Pancreas (tissue), 10 donors: ENCODE data around the gene NEK9. TPM values are rescaled to one million over a fixed set of nuclear protein-coding genes. Genes with fewer than 3 reads are reported as not detected.
A peak's percentile ranks its signal among the peaks of the same experiment; 100 is the strongest.

Source experiments
- ATAC-seq, 4 donors: fragments of 200-7000 bp; cut with Tn5 transposase; one replicate each; pipeline versions ENCODE4 v1.8.0 to v1.9.1; 2020; ENCODE audit warnings: mild to moderate bottlenecking in 4 of 4, moderate library complexity in 4 of 4
- DNase-seq, 6 donors: peaks; one replicate each; pipeline ENCODE4 v3.0.0-alpha.2; 2020
- FAIRE-seq: peaks from 2 replicates; lab custom pipeline; 2012; peaks lifted over from hg19 to GRCh38; lab: Jason Lieb, UNC
- H3K27ac ChIP-seq, 4 donors: fragments of 200-600 bp; sonication (generic); 1 replicate in 3 of 4; 2 replicates in 1 of 4; pipeline versions ENCODE4 v1.5.0 to v1.8.0; 2020
- H3K27me3 ChIP-seq, 4 donors: fragments of 200-600 bp; one replicate each; pipeline ENCODE4 v1.8.0; 2021
- H3K36me3 ChIP-seq, 3 donors: fragments of 200-600 bp; sonication (generic) in 1 of 3; one replicate each; pipeline versions ENCODE4 v1.5.0 to v1.8.0; 2020 to 2021
- H3K4me1 ChIP-seq, 3 donors: fragments of 200-600 bp; one replicate each; pipeline ENCODE4 v1.8.0; 2021
- H3K4me3 ChIP-seq, 4 donors: fragments of 200-600 bp; sonication (generic) in 2 of 4; one replicate each; pipeline versions ENCODE4 v1.5.0 to v1.8.0; 2020 to 2021
- H3K9me3 ChIP-seq, 4 donors: fragments of 200-600 bp; one replicate each; pipeline ENCODE4 v1.8.0; 2021
- WGBS, 2 donors: extraction: QIAGEN DNeasy Blood & Tissue Kit; methylation state at CpG; one replicate each; pipeline ENCODE4 v1.1.7; 2013; 5-methylcytosine and 5-hydroxymethylcytosine counted together
- intact Hi-C, 3 donors: fragments of 100-400 bp; cut with DNase I; formaldehyde crosslinking; loops; one replicate each; pipeline versions ENCODE4 v1.11.1 to v1.14.2; 2022
- polyA plus RNA-seq, 2 donors: library from polyadenylated mRNA; stranded (reverse); fragments of 200-250 nt; gene quantifications; one replicate each; pipeline ENCODE4 v1.2.3, GENCODE V29; 2013
- total RNA-seq, 6 donors: library from RNA; stranded (reverse); fragmentation: NEBNext Ultra II Directional in 4 of 6; extraction: Animal tissue kit (Norgen Biotek cat#: 25700) in 4 of 6; gene quantifications; one replicate each; pipeline versions ENCODE4 v1.2.1 to v1.2.4, GENCODE V29; 2021 to 2023
- TF ChIP-seq, protein P1 (sequence below), 4 donors: fragments of 200-600 bp; sonication (generic) in 3 of 4; IDR thresholded peaks; one replicate each; pipeline versions ENCODE4 v1.5.0 to v1.8.0; 2021; ENCODE audit warnings: antibody characterized with exemption in 4 of 4
- donor health status: healthy with polysubstance abuse.
- donor health status: DM: no; HTN: no; CAD: no; lungs with moderate emphysema.
- donor health status: DM: no; HTN: no; CAD: no.
- donor health status: control.
- donor health status: control.
- donor health status: Bipolar disorder and iron deficiency.
- donor health status: DM: yes; HTN: yes; CAD: no.
- donor health status: DM: no; HTN: no; CAD: no.
- donor health status: DM: no; HTN: no; CAD: no.
- donor health status: DM: yes; HTN: yes; CAD: no.

Gene NEK9
- total and polyA plus RNA-seq, 8 donors: 22.7 to 54.8 (median 27.2) TPM

DNA sequence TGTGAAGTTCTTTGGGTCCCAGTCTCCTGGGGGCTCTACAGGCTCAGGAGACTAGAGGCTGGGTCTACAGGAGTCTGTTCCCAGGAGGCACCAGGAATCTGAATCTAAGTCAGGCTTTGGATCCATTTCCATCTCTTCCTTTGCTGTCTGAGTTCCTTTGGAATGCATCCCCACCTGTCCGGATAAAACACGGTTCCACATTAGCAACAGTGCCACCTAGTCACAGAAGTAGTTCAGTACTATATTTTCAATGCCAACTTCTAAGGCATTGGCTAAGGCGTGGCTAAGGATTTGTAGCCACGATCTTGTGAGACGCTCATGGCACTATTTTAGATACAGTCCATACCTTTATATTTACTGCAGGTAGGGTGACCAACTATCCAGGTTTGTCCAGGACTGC, 42.3 kb downstream of the NEK9 start:
- no peak overlapping the region for H3K4me3 ChIP-seq
- no peaks in the 10 kb centered on the region for H3K27me3 ChIP-seq
- ATAC-seq (peak in 3 of 4 donors; percentile 43 to 66 (median 53)), DNase-seq (no peak), FAIRE-seq (no peak)
- intact Hi-C loops: loop anchor here in 2 of 3 donors (5.0 to 10.0 kb wide), 3 partner anchors 50 to 170 kb away; no protein-coding TSS in a partner anchor
- TF ChIP-seq, protein P1, sequence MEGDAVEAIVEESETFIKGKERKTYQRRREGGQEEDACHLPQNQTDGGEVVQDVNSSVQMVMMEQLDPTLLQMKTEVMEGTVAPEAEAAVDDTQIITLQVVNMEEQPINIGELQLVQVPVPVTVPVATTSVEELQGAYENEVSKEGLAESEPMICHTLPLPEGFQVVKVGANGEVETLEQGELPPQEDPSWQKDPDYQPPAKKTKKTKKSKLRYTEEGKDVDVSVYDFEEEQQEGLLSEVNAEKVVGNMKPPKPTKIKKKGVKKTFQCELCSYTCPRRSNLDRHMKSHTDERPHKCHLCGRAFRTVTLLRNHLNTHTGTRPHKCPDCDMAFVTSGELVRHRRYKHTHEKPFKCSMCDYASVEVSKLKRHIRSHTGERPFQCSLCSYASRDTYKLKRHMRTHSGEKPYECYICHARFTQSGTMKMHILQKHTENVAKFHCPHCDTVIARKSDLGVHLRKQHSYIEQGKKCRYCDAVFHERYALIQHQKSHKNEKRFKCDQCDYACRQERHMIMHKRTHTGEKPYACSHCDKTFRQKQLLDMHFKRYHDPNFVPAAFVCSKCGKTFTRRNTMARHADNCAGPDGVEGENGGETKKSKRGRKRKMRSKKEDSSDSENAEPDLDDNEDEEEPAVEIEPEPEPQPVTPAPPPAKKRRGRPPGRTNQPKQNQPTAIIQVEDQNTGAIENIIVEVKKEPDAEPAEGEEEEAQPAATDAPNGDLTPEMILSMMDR (IDR thresholded peaks at IDR 0.05): peak in 1 of 4 donors; percentile 10
- 30 to 31% methylated on average over 5 of the region's 5 CpGs for WGBS, 2 donors
- peaks cover 0 to 15% (median 14%) of the 10 kb centered on the region in 3 donors for H3K4me1 ChIP-seq
- H3K36me3 ChIP-seq: peaks cover 0 to 20% (median 14%) of the 10 kb centered on the region in 3 donors
- no peak overlapping the region for H3K27ac ChIP-seq
- H3K9me3 ChIP-seq: no peaks in the 10 kb centered on the region

DNA sequence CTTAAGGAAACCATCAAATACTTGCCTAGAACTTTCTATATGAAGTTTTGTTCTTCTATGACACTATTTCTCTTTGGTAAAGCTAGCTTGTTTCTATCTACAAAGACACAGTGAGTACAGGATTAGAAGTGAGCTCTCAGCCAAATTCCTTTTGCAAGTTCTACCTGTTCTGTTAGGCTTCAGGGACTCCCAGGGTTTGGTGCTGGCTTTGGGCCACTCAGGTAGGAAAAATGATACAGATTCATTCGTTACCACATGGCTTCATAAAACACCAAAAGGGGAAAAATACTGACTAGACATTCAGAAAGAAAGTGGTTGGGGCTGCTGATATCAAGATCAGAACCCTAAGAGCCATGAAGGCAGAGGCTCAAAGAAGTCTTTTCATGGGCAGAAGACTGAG, 43.6 kb downstream of the NEK9 start:
- WGBS, 2 donors: 45 to 54% methylated on average over 1 of the region's 1 CpG
- Histone ChIP-seq H3K27ac (peak overlapping the region in 1 of 4 donors; percentile 8), H3K36me3 (peaks cover 0 to 18% (median 14%) of the 10 kb centered on the region in 3 donors), H3K4me1 (peaks cover 0 to 15% (median 14%) of the 10 kb centered on the region in 3 donors), H3K4me3 (no peak overlapping the region), H3K27me3 (no peaks in the 10 kb centered on the region), H3K9me3 (no peaks in the 10 kb centered on the region)
- DNase-seq: no peak
- FAIRE-seq: no peak
- TF ChIP-seq, protein P1 (IDR thresholded peaks at IDR 0.05): no peak
- intact Hi-C loops: loop anchor here in 2 of 3 donors (5.0 to 10.0 kb wide), 3 partner anchors 48 to 168 kb away; no protein-coding TSS in a partner anchor
- no peak for ATAC-seq

DNA sequence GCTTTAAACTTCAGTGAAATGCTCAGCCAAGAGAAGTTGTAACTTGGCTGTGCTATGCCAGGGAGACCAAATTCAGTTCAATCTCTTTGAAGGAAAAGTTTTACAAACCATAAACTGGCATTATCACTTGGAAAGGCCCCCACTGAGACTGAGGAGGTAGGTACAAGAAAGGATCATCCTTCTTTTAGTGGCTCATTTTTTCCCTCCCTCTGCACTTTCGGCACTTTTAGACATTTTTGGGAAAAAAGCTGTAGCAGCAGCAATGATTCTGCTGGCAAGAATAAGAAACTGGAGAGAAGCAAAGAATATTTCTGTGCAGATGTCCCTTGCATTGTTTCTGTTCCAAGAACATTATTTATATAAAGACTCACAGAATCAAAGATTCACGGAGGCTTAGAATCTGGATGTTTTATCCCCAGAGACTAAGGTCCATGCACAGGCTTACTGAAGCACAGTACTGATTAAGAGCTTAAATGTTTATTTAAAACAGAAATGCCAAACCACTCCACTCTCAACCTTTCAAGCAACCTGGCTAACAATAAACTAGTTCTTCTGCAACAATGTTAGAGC, 45.1 kb downstream of the NEK9 start:
- 18 to 21% methylated on average over 2 of the region's 2 CpGs for WGBS, 2 donors
- peak; percentile 25 to 34 (median 30) for ATAC-seq
- peaks cover 0 to 15% (median 14%) of the 10 kb centered on the region in 3 donors for H3K4me1 ChIP-seq
- no peak for DNase-seq
- no peaks in the 10 kb centered on the region for H3K9me3 ChIP-seq
- intact Hi-C loops: loop anchor here in 2 of 3 donors (5.0 to 10.0 kb wide), 3 partner anchors 47 to 167 kb away; no protein-coding TSS in a partner anchor
- no peak for FAIRE-seq
- TF ChIP-seq, protein P1 (IDR thresholded peaks at IDR 0.05): no peak
- peak overlapping the region in 3 of 4 donors; percentile 8 to 77 (median 66) for H3K27ac ChIP-seq
- peaks cover 0 to 4% (median 3%) of the 10 kb centered on the region in 3 donors for H3K36me3 ChIP-seq
- no peak overlapping the region for H3K4me3 ChIP-seq
- no peaks in the 10 kb centered on the region for H3K27me3 ChIP-seq

DNA sequence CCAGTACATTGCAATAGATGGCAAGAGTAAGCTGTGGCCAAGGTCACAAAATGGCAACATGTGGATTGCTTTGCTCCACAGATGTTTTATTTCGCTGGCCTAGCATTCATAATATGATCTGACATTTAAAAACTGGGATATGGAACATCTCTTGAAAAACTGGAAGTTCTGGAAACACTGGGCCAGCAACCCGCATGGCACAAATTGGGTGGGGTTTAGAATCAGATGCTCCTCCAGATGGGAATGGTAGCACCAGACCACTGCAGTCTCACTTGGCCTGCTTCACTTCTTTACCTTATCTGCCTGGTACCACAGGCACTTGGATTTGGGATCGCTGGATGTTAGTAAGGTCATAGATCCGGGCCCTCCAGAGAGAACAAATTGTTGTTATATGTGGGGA, 47.3 kb downstream of the NEK9 start:
- DNase-seq (no peak), FAIRE-seq (no peak), ATAC-seq (no peak)
- intact Hi-C loops: no loop called here
- TF ChIP-seq, protein P1 (IDR thresholded peaks at IDR 0.05): no peak
- H3K36me3 ChIP-seq: no peaks in the 10 kb centered on the region
- H3K9me3 ChIP-seq: no peaks in the 10 kb centered on the region
- H3K4me3 ChIP-seq: no peak overlapping the region
- no peak overlapping the region for H3K27ac ChIP-seq
- H3K27me3 ChIP-seq: no peaks in the 10 kb centered on the region
- WGBS, 2 donors: 44 to 72% methylated on average over 4 of the region's 4 CpGs
- peaks cover 0 to 15% (median 14%) of the 10 kb centered on the region in 3 donors for H3K4me1 ChIP-seq

DNA sequence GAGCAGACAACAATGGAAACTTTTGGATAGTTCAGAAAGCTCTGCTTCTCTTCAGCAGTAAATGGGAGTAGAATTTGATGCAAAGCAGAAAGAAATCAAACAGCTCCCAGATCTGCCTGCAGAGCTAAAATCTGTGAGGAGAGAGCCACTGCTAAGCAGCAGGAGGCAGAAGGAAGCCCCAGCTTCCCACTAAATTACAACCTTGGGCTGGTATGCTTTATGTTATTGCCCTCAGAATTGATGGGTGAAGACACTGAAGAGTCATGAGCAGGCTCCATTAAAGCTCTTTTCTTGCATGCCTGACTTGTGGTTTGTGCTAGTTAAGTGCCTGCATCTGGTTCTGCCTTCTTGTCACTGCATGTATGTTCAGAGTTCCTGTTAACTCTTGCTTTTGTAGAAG, 49.1 kb downstream of the NEK9 start:
- no peaks in the 10 kb centered on the region for H3K36me3 ChIP-seq
- H3K9me3 ChIP-seq: no peaks in the 10 kb centered on the region
- no peak for FAIRE-seq
- no peaks in the 10 kb centered on the region for H3K27me3 ChIP-seq
- intact Hi-C loops: no loop called here
- no peak overlapping the region for H3K4me3 ChIP-seq
- TF ChIP-seq, protein P1 (IDR thresholded peaks at IDR 0.05): no peak
- no peak for ATAC-seq
- no peak for DNase-seq
- no peak overlapping the region for H3K27ac ChIP-seq
- H3K4me1 ChIP-seq: peaks cover 0 to 15% (median 11%) of the 10 kb centered on the region in 3 donors
